Caki2 (cell line): Measurements from ENCODE around the gene PDS5A. TPM values are rescaled to one million over a fixed set of nuclear protein-coding genes. Genes with fewer than 3 reads are reported as not detected.
"Not testable (repeated sequence)": the region's sequence is repeated elsewhere in the genome, so short reads cannot be mapped to it uniquely, and the experiment has no call there.

Experiments used
- DNase-seq: peaks from one replicate; pipeline ENCODE4 v3.0.0-alpha.2; 2015; ENCODE audit warnings: low read depth
- in situ Hi-C: cut with HindIII; loops from 2 replicates; pipeline ENCODE4 v1.10.0; 2016; ENCODE audit warnings: low sequenced_read_pairs, low pct_unique_long_range_greater_than_20kb, mixed read lengths
- total RNA-seq: library from RNA; depleted of rRNA; stranded (reverse); fragments of >200 nt; shearing (Covaris generic); gene quantifications from 2 replicates; pipeline ENCODE4 v1.2.3, GENCODE V29; 2014; ENCODE audit warnings: low replicate concordance

PDS5A gene
- total RNA-seq, 1 experiment from 2014 or later, result 42.3 TPM

- in situ Hi-C loops, result no loop called here
Observed at GRCh38 chr4:39860804-39861203, 116.9 kb downstream of the PDS5A start.

GRCh38 chr4:39855909-39856512, 121.7 kb downstream of the PDS5A start:
- in situ Hi-C loops, result no loop called here
- DNase-seq, result peak; percentile 63

More at GRCh38 chr4:39860804-39861203, 116.9 kb downstream of the PDS5A start:
- DNase-seq, result no peak

GRCh38 chr4:39852636-39853035, 125.1 kb downstream of the PDS5A start:
- in situ Hi-C loops, result no loop called here
- DNase-seq, result no peak

GRCh38 chr4:39850727-39851126, 127.0 kb downstream of the PDS5A start:
- in situ Hi-C loops, result no loop called here
- no peak for DNase-seq

GRCh38 chr4:39846705-39847104, 131.0 kb downstream of the PDS5A start:
- in situ Hi-C loops, result no loop called here
- DNase-seq, result no peak

GRCh38 chr4:39846120-39846519, 131.6 kb downstream of the PDS5A start:
- in situ Hi-C loops, result no loop called here
- no peak for DNase-seq

GRCh38 chr4:39841894-39842293, 135.8 kb downstream of the PDS5A start:
- no peak for DNase-seq
- in situ Hi-C loops, result no loop called here

- in situ Hi-C loops, DNase-seq: not testable (repeated sequence)
Observed at GRCh38 chr4:39840516-39840915, 137.2 kb downstream of the PDS5A start.

- no peak for DNase-seq
- in situ Hi-C loops, result no loop called here
Observed at GRCh38 chr4:39840027-39840426, 137.7 kb downstream of the PDS5A start.

GRCh38 chr4:39838431-39838830, 139.3 kb downstream of the PDS5A start:
- in situ Hi-C loops, DNase-seq: not testable (repeated sequence)

- in situ Hi-C loops, result no loop called here
- no peak for DNase-seq
Observed at GRCh38 chr4:39834269-39834668, 143.4 kb downstream of the PDS5A start.

- in situ Hi-C loops, result no loop called here
- DNase-seq, result peak; percentile 33
Observed at GRCh38 chr4:39825741-39826231, 151.9 kb downstream of the PDS5A start.

- DNase-seq, result peak; percentile 49
- in situ Hi-C loops, result no loop called here
Observed at GRCh38 chr4:39825090-39825489, 152.6 kb downstream of the PDS5A start.

- no peak for DNase-seq
- in situ Hi-C loops, result no loop called here
Observed at GRCh38 chr4:39823191-39823590, 154.5 kb downstream of the PDS5A start.

- in situ Hi-C loops, result no loop called here
Observed at GRCh38 chr4:39822662-39823061, 155.0 kb downstream of the PDS5A start.

GRCh38 chr4:39821951-39822350, 155.8 kb downstream of the PDS5A start:
- in situ Hi-C loops, result no loop called here
- DNase-seq, result no peak

More at GRCh38 chr4:39822662-39823061, 155.0 kb downstream of the PDS5A start:
- no peak for DNase-seq

GRCh38 chr4:39820186-39820585, 157.5 kb downstream of the PDS5A start:
- in situ Hi-C loops, result no loop called here
- DNase-seq, result no peak

- DNase-seq, result no peak
- in situ Hi-C loops, result no loop called here
Observed at GRCh38 chr4:39818646-39819045, 159.1 kb downstream of the PDS5A start.

- in situ Hi-C loops, result no loop called here
- DNase-seq, result peak; percentile 74
Observed at GRCh38 chr4:39814403-39815185, 163.1 kb downstream of the PDS5A start.
